Aorta (tissue), 5 donors: ENCODE results near the gene PNMA8C. TPM values are rescaled to one million over a fixed set of nuclear protein-coding genes. Genes with fewer than 3 reads are reported as not detected.
A peak's percentile ranks its signal among the peaks of the same experiment; 100 is the strongest.

Source experiments
- ATAC-seq: fragments of 200-7000 bp; cut with Tn5 transposase; one replicate; pipeline ENCODE4 v1.9.1; 2022; ENCODE audit warnings: moderate library complexity; ENCODE audit not compliant: low FRiP score
- DNase-seq, 2 donors: peaks; one replicate each; pipeline ENCODE4 v3.0.0-alpha.2; 2020
- H3K27ac ChIP-seq, 2 donors: one replicate each; pipeline ENCODE4 v1.5.1; 2013; ENCODE audit warnings: low read length in 2 of 2, mild to moderate bottlenecking in 2 of 2, moderate library complexity in 2 of 2, control low read depth in 1 of 2, inconsistent platforms in 1 of 2, low read depth in 1 of 2
- H3K27me3 ChIP-seq, 2 donors: one replicate each; pipeline ENCODE4 v1.6.1; 2013; ENCODE audit warnings: control low read depth in 1 of 2, low read length in 1 of 2, mild to moderate bottlenecking in 1 of 2, moderate library complexity in 1 of 2; ENCODE audit not compliant: insufficient read depth in 2 of 2, control insufficient read depth in 1 of 2
- H3K36me3 ChIP-seq, 2 donors: one replicate each; pipeline ENCODE4 v1.6.1; 2013; ENCODE audit warnings: control low read depth in 1 of 2, low read length in 1 of 2, mild to moderate bottlenecking in 1 of 2; ENCODE audit not compliant: insufficient read depth in 2 of 2, control insufficient read depth in 1 of 2
- H3K4me1 ChIP-seq, 2 donors: one replicate each; pipeline ENCODE4 v1.6.1; 2013; ENCODE audit warnings: low read length in 2 of 2, control low read depth in 1 of 2, mild to moderate bottlenecking in 1 of 2, moderate library complexity in 1 of 2; ENCODE audit not compliant: insufficient read depth in 2 of 2, control insufficient read depth in 1 of 2
- H3K4me3 ChIP-seq, 2 donors: one replicate each; pipeline ENCODE4 v1.5.1; 2013; ENCODE audit warnings: low read length in 2 of 2, control low read depth in 1 of 2, mild to moderate bottlenecking in 1 of 2
- H3K9me3 ChIP-seq: one replicate; pipeline ENCODE4 v1.6.1; 2013; ENCODE audit warnings: mild to moderate bottlenecking, low read length; ENCODE audit not compliant: control insufficient read depth
- WGBS, 2 donors: extraction: QIAGEN DNeasy Blood & Tissue Kit; methylation state at CpG; one replicate each; pipeline ENCODE4 v1.1.7; 2013; 5-methylcytosine and 5-hydroxymethylcytosine counted together
- intact Hi-C, 2 donors: fragments of 100-400 bp; cut with DNase I; formaldehyde crosslinking; loops; one replicate each; pipeline versions ENCODE4 v1.14.2 to v1.15.0; 2022
- polyA plus RNA-seq, 2 donors: library from polyadenylated mRNA; stranded (reverse); fragments of 200-250 nt; gene quantifications; one replicate each; pipeline ENCODE4 v1.2.3, GENCODE V29; 2013
- total RNA-seq, 2 donors: library from RNA; stranded (reverse); fragmentation: NEBNext Ultra II Directional; extraction: Animal tissue kit (Norgen Biotek cat#: 25700); gene quantifications; one replicate each; pipeline ENCODE4 v1.2.1, GENCODE V29; 2021
- donor health status: healthy with polysubstance abuse.
- donor health status: Bipolar disorder and iron deficiency.
- donor health status: DM: no; HTN: no; CAD: no.
- donor health status: DM: no; HTN: no; CAD: no.
- donor health status: DM: yes; HTN: yes; CAD: no.

The PNMA8C gene
- total and polyA plus RNA-seq, 4 donors = 1.2 to 4.3 (median 2.4) TPM

DNA sequence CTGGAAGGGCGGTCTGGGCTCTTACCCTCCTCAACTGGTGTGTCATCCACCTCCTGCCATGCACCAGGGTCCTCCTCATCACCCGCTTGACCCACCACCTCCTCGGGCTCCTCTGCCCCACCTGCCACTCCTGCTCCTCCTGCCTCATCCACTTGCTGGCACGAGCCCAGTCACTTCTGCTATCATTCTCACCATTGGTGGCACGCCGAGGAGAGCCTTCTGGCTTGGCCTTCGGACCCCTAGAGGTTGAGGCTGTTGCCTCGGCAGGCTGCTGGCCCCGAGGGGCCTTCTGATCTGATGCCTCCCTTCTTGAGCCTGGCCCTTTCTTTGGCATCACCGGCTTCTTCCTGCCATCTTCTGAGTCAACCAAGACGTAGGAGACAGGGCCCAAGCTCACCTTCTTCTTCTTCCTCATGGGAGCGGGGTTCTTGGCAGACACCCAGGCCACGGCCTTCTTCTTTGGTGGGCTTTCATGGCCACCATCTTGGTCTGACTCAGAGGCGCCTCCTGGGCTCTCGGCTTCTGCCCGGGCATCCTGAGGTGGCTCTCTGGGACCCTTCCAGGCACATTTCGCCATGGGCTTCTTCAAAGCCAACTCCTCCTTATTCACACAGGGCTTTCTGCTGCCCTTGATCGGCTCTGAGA lies 40.9 kb upstream of the PNMA8C start:
- intact Hi-C loops = no loop called here
- DNase-seq (peak in 1 of 2 donors; percentile 68), ATAC-seq (no peak)
- Histone ChIP-seq H3K4me3 (no peak overlapping the region), H3K4me1 (peaks cover 0 to 4% of the 10 kb centered on the region in 2 donors), H3K36me3 (no peaks in the 10 kb centered on the region), H3K27me3 (no peaks in the 10 kb centered on the region), H3K27ac (peak overlapping the region in 1 of 2 donors; percentile 95), H3K9me3 (no peaks in the 10 kb centered on the region)
- 89 to 93% methylated on average over 18 of the region's 18 CpGs for WGBS, 2 donors

DNA sequence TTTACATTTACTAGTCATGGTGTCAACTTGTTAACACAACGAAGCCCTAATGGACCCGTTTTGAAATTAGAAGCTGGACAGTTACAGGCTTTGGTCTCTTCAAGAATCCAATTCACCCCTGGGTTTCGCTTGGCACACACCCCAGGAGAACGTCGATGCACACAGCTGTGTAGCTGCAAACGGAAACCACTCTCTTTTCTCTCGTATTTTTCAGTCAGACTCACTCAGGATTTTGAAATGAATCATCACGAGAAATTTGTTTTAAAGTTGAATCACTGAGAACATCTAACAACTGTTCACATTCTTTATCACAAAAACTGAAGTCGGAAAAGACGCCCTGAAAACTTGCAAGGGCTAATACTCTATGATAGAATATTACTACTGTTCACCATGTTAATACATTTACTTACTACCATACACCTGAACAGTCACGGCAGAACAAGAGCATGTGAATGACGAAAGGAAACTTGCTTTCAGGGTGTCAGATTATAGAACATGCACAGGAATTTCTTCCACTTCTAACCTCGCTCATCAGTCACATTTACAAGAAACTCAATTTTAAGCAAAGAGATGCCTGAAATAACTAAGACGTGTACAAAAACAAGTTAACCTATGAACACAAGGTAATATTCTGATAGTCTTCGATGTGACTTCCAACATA lies 37.9 kb upstream of the PNMA8C start:
- WGBS, 2 donors = 12 to 16% methylated on average over 15 of the region's 15 CpGs
- no peaks in the 10 kb centered on the region for H3K27me3 ChIP-seq
- no peaks in the 10 kb centered on the region for H3K36me3 ChIP-seq
- H3K9me3 ChIP-seq = no peaks in the 10 kb centered on the region
- peak overlapping the region in 1 of 2 donors; percentile 88 for H3K27ac ChIP-seq
- peaks cover 0 to 4% of the 10 kb centered on the region in 2 donors for H3K4me1 ChIP-seq
- intact Hi-C loops = no loop called here
- DNase-seq (peak; percentile 80 to 90), ATAC-seq (no peak)
- H3K4me3 ChIP-seq = peak overlapping the region in 1 of 2 donors; percentile 4

DNA sequence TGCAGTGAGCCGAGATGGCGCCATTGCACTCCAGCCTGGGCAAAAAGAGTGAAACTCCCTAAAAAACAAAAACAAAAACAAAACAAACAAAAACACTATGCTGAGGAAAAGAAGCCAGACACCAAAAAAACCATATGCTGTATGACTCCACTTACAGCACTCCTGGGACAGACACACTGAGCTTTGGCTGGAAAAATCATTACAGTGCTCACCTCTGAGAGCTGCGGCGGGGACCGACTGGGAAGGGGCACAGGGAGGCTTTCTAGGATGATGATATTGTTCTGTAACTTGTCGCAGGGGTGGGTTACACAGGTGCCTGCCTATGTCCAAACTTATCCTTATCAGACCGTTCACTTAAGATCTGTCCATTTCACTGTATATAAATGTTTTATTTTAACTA lies 34.8 kb upstream of the PNMA8C start:
- DNase-seq = peak in 1 of 2 donors; percentile 55
- WGBS, 2 donors = 72 to 74% methylated on average over 7 of the region's 7 CpGs
- Histone ChIP-seq H3K27ac (no peak overlapping the region), H3K4me1 (peaks cover 0 to 4% of the 10 kb centered on the region in 2 donors), H3K4me3 (no peak overlapping the region), H3K9me3 (no peaks in the 10 kb centered on the region), H3K36me3 (no peaks in the 10 kb centered on the region), H3K27me3 (no peaks in the 10 kb centered on the region)
- ATAC-seq = no peak
- intact Hi-C loops = no loop called here

DNA sequence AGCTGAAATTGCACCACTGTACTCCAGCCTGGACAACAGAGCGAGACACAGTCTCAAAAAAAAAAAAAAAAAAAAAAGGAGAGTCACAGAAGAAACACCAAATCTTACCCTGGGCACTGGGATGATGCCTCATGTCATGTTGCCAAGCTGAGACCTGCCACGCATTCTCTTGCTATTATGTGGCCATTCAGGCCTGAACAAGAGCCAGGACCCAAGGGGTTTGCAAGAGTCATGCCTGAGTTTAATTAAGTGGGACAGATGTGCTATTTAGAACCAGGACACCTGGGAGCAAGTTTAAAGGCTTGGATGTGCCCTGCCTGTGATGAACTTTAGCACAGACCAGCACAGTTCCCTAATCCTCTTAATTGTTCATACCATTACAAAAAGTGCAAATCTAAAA lies 32.8 kb upstream of the PNMA8C start:
- ATAC-seq (no peak), DNase-seq (no peak)
- intact Hi-C loops = no loop called here
- no peak overlapping the region for H3K27ac ChIP-seq
- H3K27me3 ChIP-seq = no peaks in the 10 kb centered on the region
- 43 to 48% methylated on average over 2 of the region's 2 CpGs for WGBS, 2 donors
- no peaks in the 10 kb centered on the region for H3K36me3 ChIP-seq
- no peaks in the 10 kb centered on the region for H3K9me3 ChIP-seq
- H3K4me3 ChIP-seq = no peak overlapping the region
- H3K4me1 ChIP-seq = peaks cover 0 to 4% of the 10 kb centered on the region in 2 donors

DNA sequence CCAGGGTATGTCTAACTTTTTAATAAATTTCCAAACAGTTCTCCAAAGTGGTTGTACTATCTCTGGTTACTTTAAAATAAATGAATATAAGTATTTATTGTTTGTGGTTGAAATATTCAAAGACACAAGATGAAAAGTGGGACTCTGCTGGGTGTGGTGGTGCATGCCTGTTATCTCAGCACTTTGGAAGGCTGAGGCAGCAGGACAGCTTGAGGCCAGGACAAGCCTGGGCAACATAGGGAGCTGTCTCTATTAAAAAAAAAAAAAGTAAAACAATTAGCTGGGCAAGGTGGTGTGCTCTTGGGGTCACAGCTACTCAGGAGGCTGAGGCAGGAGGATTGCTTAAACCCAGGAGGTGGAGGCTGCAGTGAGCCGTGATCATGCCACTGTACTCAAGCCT lies 32.2 kb upstream of the PNMA8C start:
- ATAC-seq (no peak), DNase-seq (peak in 1 of 2 donors; percentile 16)
- intact Hi-C loops = no loop called here
- H3K4me1 ChIP-seq = no peaks in the 10 kb centered on the region
- H3K27me3 ChIP-seq = no peaks in the 10 kb centered on the region
- H3K27ac ChIP-seq = no peak overlapping the region
- WGBS, 2 donors = 93 to 100% methylated on average over 1 of the region's 1 CpG
- H3K9me3 ChIP-seq = no peaks in the 10 kb centered on the region
- H3K36me3 ChIP-seq = no peaks in the 10 kb centered on the region
- no peak overlapping the region for H3K4me3 ChIP-seq

DNA sequence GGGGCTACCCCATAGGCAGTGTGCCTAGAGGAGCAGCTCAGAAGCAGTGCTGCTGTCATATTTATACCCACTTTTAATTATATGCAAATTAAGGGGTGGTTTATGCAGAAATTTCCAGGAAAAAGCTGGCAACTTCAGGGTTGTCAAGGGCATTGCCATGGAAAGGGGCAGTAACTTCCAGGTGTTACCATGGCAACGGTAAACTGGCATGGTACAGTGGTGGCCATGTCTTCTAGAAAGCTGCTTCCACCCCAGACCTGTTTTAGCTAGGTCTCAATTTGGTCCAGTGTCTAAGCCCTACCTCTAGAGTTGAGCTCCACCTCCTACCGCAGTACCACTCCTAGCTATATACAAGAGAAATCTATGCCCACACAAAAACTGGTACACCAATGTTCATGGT lies 31.3 kb upstream of the PNMA8C start:
- intact Hi-C loops = no loop called here
- no peaks in the 10 kb centered on the region for H3K27me3 ChIP-seq
- H3K4me1 ChIP-seq = no peaks in the 10 kb centered on the region
- no peak overlapping the region for H3K4me3 ChIP-seq
- H3K36me3 ChIP-seq = no peaks in the 10 kb centered on the region
- WGBS, 2 donors = 66 to 69% methylated on average over 2 of the region's 2 CpGs
- no peak for DNase-seq
- H3K27ac ChIP-seq = no peak overlapping the region
- no peak for ATAC-seq
- H3K9me3 ChIP-seq = no peaks in the 10 kb centered on the region

DNA sequence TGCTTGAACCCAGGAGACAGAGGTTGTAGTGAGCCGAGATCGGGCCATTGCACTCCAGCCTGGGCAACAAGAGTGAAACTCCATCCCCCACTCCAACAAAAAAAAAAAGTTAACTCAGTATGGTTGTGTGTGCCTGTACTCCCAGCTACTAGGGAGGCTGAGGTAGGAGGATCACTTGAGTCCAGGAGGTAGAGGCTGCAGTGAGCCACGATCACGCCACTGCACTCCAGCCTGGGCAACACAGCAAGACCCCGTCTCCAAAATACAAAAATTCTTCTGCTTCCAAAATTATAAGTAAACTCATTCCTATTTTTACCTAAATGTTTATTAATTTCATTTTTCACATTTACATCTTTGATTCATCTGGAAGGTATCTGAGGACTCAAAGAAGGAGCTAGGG lies 28.2 kb upstream of the PNMA8C start:
- H3K27ac ChIP-seq = no peak overlapping the region
- ATAC-seq (no peak), DNase-seq (peak in 1 of 2 donors; percentile 32)
- peaks cover 3% of the 10 kb centered on the region in 2 donors for H3K4me1 ChIP-seq
- no peaks in the 10 kb centered on the region for H3K27me3 ChIP-seq
- no peaks in the 10 kb centered on the region for H3K36me3 ChIP-seq
- 74 to 78% methylated on average over 5 of the region's 5 CpGs for WGBS, 2 donors
- no peak overlapping the region for H3K4me3 ChIP-seq
- intact Hi-C loops = no loop called here
- H3K9me3 ChIP-seq = no peaks in the 10 kb centered on the region

DNA sequence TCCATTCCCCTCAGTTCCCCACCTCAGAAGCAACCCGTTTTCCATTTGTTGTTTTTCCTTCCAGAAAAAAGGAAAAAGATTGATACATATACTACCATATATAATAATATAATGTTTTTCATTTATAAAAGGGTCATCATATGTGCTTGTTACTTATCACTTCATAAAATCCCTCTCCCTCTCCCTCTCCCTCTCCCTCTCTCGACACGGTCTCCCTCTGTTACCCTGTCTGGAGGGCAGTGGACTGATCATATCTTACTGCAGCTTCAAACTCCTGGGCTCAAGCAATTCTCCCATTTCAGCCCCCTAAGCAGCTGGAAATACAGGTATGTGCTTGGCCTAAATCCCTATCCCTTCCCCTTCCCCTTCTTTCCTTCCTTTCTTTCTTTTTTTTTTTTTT lies 25.5 kb upstream of the PNMA8C start:
- H3K27me3 ChIP-seq = no peaks in the 10 kb centered on the region
- peak overlapping the region in 1 of 2 donors; percentile 36 for H3K27ac ChIP-seq
- DNase-seq = no peak
- H3K9me3 ChIP-seq = no peaks in the 10 kb centered on the region
- no peak overlapping the region for H3K4me3 ChIP-seq
- intact Hi-C loops = no loop called here
- no peaks in the 10 kb centered on the region for H3K36me3 ChIP-seq
- ATAC-seq = no peak
- H3K4me1 ChIP-seq = peaks cover 3 to 4% of the 10 kb centered on the region in 2 donors
- 38 to 39% methylated on average over 3 of the region's 3 CpGs for WGBS, 2 donors

DNA sequence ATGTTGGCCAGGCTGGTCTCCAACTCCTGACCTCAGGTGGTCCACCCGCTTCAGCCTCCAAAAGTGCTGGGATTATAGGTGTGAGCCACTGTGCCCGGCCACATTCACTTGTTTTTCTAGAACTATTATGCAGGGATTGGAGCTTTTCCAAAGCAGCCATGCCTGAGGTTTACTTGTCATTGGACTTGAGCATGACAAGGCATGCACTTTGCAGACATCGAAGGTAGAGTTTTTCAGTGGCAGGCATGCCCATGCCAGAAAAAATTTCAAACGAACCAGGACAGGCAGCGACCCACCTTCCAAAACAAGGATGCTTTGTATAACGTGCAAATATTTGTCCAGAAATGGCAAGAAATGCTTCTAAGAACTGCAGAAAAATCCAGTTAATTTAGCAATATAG lies 24.9 kb upstream of the PNMA8C start:
- peak overlapping the region in 1 of 2 donors; percentile 11 for H3K27ac ChIP-seq
- no peaks in the 10 kb centered on the region for H3K27me3 ChIP-seq
- ATAC-seq (no peak), DNase-seq (peak in 1 of 2 donors; percentile 9)
- H3K36me3 ChIP-seq = no peaks in the 10 kb centered on the region
- WGBS, 2 donors = 33% methylated on average over 6 of the region's 6 CpGs
- no peak overlapping the region for H3K4me3 ChIP-seq
- H3K4me1 ChIP-seq = peaks cover 3 to 4% of the 10 kb centered on the region in 2 donors
- no peaks in the 10 kb centered on the region for H3K9me3 ChIP-seq
- intact Hi-C loops = no loop called here
